ENCODE results near the gene TACR1.
"Not testable (repeated sequence)": the region's sequence is repeated elsewhere in the genome, so short reads cannot be mapped to it uniquely, and the experiment has no call there.

Gene TACR1

DNA sequence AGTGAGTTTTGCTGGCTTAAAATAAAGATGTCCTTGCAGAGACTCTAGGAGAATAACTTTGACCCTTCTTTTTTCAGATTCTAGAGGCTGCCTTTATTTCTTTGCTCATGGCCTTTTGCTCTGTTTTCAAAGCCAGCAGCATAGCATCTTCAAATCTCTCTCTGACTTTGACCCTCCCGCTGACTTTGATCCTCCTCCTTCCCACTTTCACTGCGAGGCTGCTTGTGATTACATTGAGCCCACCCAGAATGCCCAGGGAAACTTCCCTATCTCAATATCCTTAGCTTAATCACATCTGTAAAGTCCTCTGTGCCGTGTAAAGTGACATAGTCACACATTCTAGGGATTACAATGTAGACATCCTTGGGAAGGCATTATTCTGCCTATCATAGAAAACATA is 23.9 kb downstream of the TACR1 start:
- Mint-ChIP-seq H3K27ac (no peak overlapping the region), H3K4me1 (ENCODE audit: low read depth) (no peaks in the 10 kb centered on the region), H3K27me3 (ENCODE audit: low read depth) (no peaks in the 10 kb centered on the region), H3K36me3 (ENCODE audit: low read depth) (no peaks in the 10 kb centered on the region), H3K9me3 (no peaks in the 10 kb centered on the region), H3K4me3 (no peak overlapping the region)

DNA sequence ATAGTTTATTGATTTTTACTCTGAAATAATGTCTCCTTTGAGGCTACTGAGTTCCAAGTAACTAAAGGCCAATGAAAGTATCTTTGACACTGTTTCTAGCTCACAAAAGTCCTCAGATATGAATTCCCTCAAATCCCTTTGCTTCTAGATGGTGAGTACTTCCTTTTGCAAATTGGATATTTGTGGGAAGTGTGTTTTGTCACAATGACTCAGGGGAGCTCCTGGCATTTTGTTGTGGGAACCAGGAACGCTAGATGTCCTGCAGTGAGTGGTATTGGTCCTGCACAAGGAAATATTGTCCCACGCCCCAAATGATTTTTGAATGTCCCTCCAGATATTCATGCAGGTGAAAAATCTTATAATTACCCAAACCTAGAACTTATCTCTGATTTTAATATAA is 24.3 kb downstream of the TACR1 start:
- Mint-ChIP-seq H3K36me3 (ENCODE audit: low read depth) (no peaks in the 10 kb centered on the region), H3K27me3 (ENCODE audit: low read depth) (no peaks in the 10 kb centered on the region), H3K9me3 (no peaks in the 10 kb centered on the region), H3K27ac (no peak overlapping the region), H3K4me1 (ENCODE audit: low read depth) (no peaks in the 10 kb centered on the region), H3K4me3 (no peak overlapping the region)

DNA sequence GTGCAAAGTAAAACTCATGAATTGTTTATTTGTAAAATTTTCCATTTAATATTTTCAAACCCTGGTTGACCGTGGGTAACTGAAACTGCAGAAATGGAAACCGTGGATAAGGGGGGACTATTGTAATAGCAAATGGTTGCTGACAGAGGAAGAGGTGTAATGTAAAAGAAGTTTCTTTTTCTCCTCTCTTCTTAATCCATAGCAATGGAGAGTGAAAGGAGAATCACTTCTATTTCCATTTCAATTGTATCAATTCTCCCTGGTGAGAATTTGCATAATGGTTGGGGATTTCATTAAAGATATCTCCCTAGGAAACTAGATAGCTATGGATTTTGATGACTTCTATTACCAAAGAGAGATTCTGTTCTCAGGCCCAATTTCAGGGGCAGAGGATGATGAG is 24.8 kb downstream of the TACR1 start:
- H3K27ac Mint-ChIP-seq: no peak overlapping the region
- no peaks in the 10 kb centered on the region for H3K27me3 Mint-ChIP-seq (ENCODE audit: low read depth)
- H3K4me3 Mint-ChIP-seq: no peak overlapping the region
- no peaks in the 10 kb centered on the region for H3K9me3 Mint-ChIP-seq
- H3K36me3 Mint-ChIP-seq (ENCODE audit: low read depth): no peaks in the 10 kb centered on the region
- no peaks in the 10 kb centered on the region for H3K4me1 Mint-ChIP-seq (ENCODE audit: low read depth)

DNA sequence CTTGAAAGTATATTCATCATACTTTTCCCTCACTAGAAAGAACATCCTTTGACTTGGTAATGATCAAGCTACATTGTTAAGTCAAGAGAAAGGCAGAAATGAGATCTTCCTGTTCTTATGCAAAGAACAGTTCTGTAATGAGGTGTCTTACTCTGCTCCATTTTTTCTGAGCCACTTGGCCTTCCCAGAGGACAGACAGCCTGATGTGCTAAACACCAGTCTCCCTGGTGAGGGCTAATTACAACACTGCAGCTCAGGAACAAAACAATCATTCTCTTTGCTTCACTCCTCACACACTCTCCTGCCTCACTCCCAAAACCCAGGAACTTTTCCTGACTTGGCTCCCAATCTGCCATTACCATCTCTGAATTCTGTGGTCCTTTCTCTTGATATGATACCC is 25.6 kb downstream of the TACR1 start:
- Mint-ChIP-seq H3K27ac (no peak overlapping the region), H3K4me1 (ENCODE audit: low read depth) (no peaks in the 10 kb centered on the region), H3K4me3 (no peak overlapping the region), H3K36me3 (ENCODE audit: low read depth) (no peaks in the 10 kb centered on the region), H3K27me3 (ENCODE audit: low read depth) (no peaks in the 10 kb centered on the region), H3K9me3 (no peaks in the 10 kb centered on the region)

DNA sequence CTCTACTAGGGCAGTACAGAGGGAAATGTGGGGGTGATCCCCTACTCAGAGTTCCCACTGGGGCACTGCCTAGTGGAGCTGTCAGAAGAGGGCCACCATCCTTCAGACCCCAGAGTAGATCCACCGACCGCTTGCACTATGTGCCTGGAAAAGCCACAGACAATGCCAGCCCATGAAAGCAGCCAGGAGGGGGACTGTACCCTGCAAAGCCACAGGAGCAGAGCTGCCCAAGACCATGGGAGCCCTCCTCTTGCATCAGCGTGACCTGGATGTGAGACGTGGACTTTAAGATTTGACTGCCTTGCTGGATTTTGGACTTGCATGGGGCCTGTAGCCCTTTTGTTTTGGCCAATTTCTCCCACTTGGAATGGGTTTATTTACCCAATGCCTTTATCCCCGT is 27.9 kb downstream of the TACR1 start:
- H3K9me3 Mint-ChIP-seq; H3K27ac Mint-ChIP-seq; H3K36me3 Mint-ChIP-seq (ENCODE audit: low read depth); H3K27me3 Mint-ChIP-seq (ENCODE audit: low read depth); H3K4me1 Mint-ChIP-seq (ENCODE audit: low read depth); H3K4me3 Mint-ChIP-seq: not testable (repeated sequence)

DNA sequence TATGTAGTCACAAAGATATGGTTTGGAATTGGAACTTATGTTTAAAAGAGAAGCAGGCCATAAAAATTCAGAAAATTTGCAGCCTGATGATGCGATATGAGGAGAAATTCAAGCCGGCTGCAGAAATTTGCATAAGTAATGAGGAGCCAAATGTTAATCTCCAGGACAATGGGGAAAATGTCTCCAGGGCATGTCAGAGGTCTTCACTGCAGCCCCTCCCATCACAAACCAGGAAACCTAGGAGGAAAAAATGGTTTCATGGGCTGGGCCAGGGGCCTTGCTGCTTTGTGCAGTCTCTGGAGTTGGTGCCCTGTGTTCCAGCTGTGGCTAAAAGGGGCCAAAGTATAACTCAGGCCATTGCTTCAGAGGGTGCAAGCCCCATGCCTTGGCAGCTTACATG is 28.4 kb downstream of the TACR1 start:
- no peaks in the 10 kb centered on the region for H3K9me3 Mint-ChIP-seq
- no peak overlapping the region for H3K27ac Mint-ChIP-seq
- H3K4me3 Mint-ChIP-seq: no peak overlapping the region
- H3K4me1 Mint-ChIP-seq (ENCODE audit: low read depth): no peaks in the 10 kb centered on the region
- no peaks in the 10 kb centered on the region for H3K27me3 Mint-ChIP-seq (ENCODE audit: low read depth)
- no peaks in the 10 kb centered on the region for H3K36me3 Mint-ChIP-seq (ENCODE audit: low read depth)

DNA sequence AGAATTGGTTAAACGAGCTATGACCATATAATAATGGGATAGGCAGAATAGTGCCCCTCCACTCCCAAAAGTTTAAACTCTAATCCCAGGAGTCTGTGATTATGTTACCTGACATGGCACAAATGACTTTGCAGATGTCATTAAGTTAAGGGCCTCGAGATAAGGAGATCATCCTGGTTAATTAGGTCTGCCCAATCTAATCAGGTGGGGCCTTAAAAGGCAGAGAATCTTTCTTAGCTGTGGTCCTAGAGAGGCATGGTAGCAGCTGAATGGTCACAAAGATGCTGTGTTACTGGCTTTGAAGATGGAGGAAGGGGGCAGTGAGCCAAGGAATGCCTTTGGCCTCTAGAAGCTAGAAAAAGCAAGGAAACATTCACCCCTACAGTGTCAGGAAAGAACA is 31.1 kb downstream of the TACR1 start:
- H3K27me3 Mint-ChIP-seq (ENCODE audit: low read depth): no peaks in the 10 kb centered on the region
- no peaks in the 10 kb centered on the region for H3K9me3 Mint-ChIP-seq
- no peak overlapping the region for H3K4me3 Mint-ChIP-seq
- H3K27ac Mint-ChIP-seq: no peak overlapping the region
- H3K36me3 Mint-ChIP-seq (ENCODE audit: low read depth): no peaks in the 10 kb centered on the region
- no peaks in the 10 kb centered on the region for H3K4me1 Mint-ChIP-seq (ENCODE audit: low read depth)

DNA sequence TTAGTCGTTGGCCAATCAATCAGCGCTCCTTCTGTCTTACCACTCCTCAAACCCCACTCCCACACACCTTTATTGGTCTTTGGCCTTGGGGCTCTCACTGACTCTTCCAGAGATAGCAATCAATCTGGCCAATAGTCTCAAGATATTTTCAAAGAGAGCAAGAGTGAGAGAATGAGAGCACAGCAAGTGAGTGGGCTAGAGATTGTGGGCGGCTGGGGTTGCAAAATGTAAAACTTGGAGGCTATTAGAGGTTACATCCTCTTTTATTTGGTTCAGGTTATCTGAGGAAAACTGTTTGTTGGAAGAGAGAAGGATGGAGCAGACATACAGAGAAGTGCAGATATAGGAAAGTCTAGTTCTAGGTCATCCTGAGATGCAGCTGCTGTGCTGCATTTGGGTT is 32.8 kb downstream of the TACR1 start:
- H3K4me3 Mint-ChIP-seq: no peak overlapping the region
- no peaks in the 10 kb centered on the region for H3K9me3 Mint-ChIP-seq
- peaks cover 4% of the 10 kb centered on the region for H3K27me3 Mint-ChIP-seq (ENCODE audit: low read depth)
- H3K36me3 Mint-ChIP-seq (ENCODE audit: low read depth): no peaks in the 10 kb centered on the region
- no peaks in the 10 kb centered on the region for H3K4me1 Mint-ChIP-seq (ENCODE audit: low read depth)
- H3K27ac Mint-ChIP-seq: no peak overlapping the region

DNA sequence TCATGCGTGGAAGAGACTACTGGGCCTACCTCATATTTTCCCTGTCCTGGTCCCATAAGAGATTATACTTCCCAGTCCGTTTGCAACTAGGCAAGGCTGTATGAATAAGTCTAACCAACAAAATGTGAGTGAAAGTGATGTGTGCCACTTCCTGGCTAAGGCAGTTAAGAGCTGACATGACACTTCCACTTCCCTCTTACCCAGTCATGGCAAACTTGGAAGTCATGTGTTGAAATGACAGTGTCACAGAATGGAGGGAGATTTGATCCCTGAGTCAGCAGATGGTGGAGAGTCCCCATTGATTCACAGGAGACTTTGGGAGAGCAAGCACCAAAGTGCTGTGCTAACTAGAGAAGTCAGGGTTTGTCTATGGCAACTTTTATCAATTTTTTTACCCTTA is 36.4 kb downstream of the TACR1 start:
- peaks cover 7% of the 10 kb centered on the region for H3K27me3 Mint-ChIP-seq (ENCODE audit: low read depth)
- H3K4me3 Mint-ChIP-seq: no peak overlapping the region
- H3K4me1 Mint-ChIP-seq (ENCODE audit: low read depth): no peaks in the 10 kb centered on the region
- no peaks in the 10 kb centered on the region for H3K36me3 Mint-ChIP-seq (ENCODE audit: low read depth)
- H3K27ac Mint-ChIP-seq: no peak overlapping the region
- H3K9me3 Mint-ChIP-seq: no peaks in the 10 kb centered on the region

DNA sequence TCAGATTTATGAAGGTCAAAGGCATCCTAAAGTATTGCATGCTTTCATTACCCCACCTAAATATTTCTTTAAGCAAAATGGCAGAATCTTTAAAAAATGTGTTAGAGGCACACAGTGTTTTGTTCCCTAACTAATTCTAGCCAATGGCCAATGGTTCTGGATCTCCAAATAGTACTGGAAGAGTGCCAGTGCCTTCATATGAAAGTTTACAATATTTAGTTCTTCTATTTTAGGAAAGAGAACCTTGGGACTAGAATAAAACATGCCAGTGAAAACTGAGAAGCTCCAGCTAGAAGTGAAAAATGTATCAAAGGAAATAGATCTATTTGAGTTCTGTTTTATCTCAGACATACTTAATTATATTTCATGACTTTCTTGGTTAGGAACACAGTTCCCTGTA is 37.1 kb downstream of the TACR1 start:
- no peaks in the 10 kb centered on the region for H3K9me3 Mint-ChIP-seq
- H3K4me1 Mint-ChIP-seq (ENCODE audit: low read depth): no peaks in the 10 kb centered on the region
- H3K27me3 Mint-ChIP-seq (ENCODE audit: low read depth): peaks cover 7% of the 10 kb centered on the region
- no peak overlapping the region for H3K27ac Mint-ChIP-seq
- no peak overlapping the region for H3K4me3 Mint-ChIP-seq
- no peaks in the 10 kb centered on the region for H3K36me3 Mint-ChIP-seq (ENCODE audit: low read depth)

DNA sequence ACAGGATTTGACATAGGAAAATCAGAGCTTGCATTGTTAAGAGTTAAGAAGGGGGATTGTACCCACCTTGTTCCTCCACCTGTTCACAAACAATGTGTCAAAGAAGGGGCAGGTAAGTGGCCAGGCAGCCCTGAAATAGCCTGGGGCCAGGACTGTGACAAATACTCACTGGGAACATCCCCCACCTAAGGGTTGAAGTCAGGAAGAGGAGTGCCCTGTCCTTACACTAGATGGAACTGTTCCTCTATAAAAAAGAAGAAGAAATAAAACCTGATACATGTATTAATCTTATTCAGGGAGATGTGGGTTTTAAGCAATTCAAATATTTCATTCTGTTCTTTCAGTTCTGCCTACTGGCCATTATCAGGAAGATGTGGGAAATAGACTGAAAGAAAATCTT is 41.9 kb downstream of the TACR1 start:
- Mint-ChIP-seq H3K27ac (no peak overlapping the region), H3K4me3 (no peak overlapping the region), H3K36me3 (ENCODE audit: low read depth) (no peaks in the 10 kb centered on the region), H3K9me3 (no peaks in the 10 kb centered on the region), H3K27me3 (ENCODE audit: low read depth) (peaks cover 7% of the 10 kb centered on the region), H3K4me1 (ENCODE audit: low read depth) (no peaks in the 10 kb centered on the region)

DNA sequence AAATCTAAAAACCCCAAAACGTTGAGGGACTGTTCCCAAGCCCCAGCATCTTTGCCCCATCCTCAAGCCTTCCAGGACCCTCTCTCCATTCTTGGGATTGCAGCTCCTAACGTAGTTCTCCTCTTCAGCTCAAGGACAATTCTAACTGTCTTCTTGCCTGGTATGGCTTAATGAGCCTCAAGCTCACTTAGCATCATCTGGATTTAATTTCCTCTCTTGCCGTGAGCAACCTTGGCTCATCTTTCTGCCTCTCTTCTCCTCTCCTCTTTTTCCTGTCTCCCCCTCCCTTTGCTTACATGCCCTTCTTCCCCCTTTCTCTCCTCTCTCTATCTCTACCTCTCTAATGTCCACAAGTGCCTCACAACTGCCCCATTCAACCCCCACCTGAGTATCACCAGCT is 44.2 kb downstream of the TACR1 start:
- H3K4me3 Mint-ChIP-seq: no peak overlapping the region
- no peak overlapping the region for H3K27ac Mint-ChIP-seq
- no peaks in the 10 kb centered on the region for H3K27me3 Mint-ChIP-seq (ENCODE audit: low read depth)
- no peaks in the 10 kb centered on the region for H3K36me3 Mint-ChIP-seq (ENCODE audit: low read depth)
- H3K9me3 Mint-ChIP-seq: no peaks in the 10 kb centered on the region
- H3K4me1 Mint-ChIP-seq (ENCODE audit: low read depth): no peaks in the 10 kb centered on the region

DNA sequence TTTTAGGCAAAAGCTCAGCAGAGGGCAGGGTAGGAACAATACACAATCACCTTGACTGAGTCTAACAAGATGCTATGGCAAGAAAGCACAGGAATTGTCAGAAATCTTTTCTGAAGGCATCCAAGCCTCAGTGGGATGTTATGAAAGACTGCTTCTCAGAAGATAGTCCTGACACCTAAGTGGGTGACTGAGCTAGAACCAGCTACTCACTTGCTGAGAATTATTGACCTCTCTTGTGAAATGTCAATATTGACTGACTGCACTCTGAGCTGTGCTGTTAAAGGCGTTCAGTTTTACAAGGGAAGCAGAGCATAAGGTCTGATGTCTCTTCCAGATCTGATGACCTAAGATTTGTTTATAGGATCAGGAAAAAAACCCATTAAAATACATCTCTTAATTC is 46.1 kb downstream of the TACR1 start:
- H3K4me1 Mint-ChIP-seq (ENCODE audit: low read depth): no peaks in the 10 kb centered on the region
- no peaks in the 10 kb centered on the region for H3K9me3 Mint-ChIP-seq
- H3K36me3 Mint-ChIP-seq (ENCODE audit: low read depth): no peaks in the 10 kb centered on the region
- H3K27ac Mint-ChIP-seq: no peak overlapping the region
- H3K27me3 Mint-ChIP-seq (ENCODE audit: low read depth): no peaks in the 10 kb centered on the region
- no peak overlapping the region for H3K4me3 Mint-ChIP-seq

DNA sequence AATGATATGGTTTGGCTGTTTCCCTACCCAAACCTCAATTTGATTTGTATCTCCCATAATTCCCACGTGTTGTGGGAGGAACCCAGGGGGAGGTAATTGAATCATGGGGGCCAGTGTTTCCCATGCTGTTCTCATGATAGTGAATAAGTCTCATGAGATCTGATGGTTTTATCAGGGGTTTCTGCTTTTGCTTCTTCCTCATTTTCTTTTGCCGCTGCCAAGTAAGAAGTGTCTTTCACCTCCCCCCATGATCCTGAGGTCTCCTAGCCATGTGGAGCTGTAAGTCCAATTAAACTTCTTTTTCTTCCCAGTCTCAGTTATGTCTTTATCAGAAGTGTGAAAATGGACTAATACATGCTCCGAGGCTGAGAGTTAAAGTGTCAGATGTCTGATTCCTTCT is 47.1 kb downstream of the TACR1 start:
- not testable (repeated sequence) for H3K36me3 Mint-ChIP-seq (ENCODE audit: low read depth); H3K27ac Mint-ChIP-seq; H3K9me3 Mint-ChIP-seq; H3K4me3 Mint-ChIP-seq; H3K4me1 Mint-ChIP-seq (ENCODE audit: low read depth); H3K27me3 Mint-ChIP-seq (ENCODE audit: low read depth)

DNA sequence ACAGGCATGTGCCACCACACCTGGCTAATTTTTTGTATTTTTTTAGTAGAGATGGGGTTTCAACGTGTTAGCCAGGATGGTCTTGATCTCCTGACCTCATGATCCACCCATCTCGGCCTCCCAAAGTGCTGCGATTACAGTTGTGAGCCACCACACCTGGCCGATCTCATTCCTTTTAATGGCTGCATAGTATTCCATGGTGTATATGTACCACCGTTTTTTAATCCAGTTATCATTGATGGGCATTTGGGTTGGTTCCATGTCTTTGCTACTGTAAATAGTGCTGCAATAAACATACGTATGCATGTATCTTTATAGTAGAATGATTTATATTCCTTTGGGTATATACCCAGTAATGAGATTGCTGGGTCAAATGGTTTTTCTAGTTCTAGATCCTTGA is 51.4 kb downstream of the TACR1 start:
- H3K36me3 Mint-ChIP-seq (ENCODE audit: low read depth); H3K4me3 Mint-ChIP-seq; H3K27ac Mint-ChIP-seq; H3K27me3 Mint-ChIP-seq (ENCODE audit: low read depth); H3K9me3 Mint-ChIP-seq; H3K4me1 Mint-ChIP-seq (ENCODE audit: low read depth): not testable (repeated sequence)

DNA sequence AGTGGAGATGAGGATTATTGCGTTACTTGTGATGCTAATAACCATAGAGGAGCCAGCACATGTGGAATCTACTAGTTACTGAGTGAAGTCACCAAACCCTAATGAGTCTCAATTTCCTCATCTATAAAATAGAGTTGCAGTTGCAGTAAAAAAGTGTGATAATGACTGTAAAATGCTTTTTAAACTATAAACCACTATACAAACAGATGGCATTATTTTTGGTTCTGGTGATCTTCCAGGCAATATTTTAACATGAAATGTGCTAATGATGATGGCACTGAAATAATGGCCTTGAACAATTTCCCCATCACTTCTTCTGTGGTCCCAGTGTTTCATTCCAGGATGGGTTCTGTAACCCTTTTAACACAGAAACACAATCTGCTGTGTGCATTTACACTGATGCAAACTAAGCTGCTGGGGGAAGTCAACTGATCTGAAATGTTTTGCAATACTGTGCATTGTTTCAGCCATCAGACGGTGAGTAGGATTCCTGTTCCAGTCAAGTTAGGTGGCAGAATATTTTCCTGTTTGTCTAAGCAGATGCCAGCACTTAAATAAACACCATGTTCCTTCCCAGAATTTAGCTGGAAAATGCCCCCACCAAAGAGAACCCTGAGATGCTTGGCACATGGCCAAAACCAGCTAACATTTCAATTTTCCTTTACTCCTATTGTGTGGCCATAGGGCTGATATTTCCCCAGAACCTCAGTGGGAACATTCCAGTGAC is 52.6 kb downstream of the TACR1 start:
- H3K36me3 Mint-ChIP-seq (ENCODE audit: low read depth): no peaks in the 10 kb centered on the region
- H3K9me3 Mint-ChIP-seq: no peaks in the 10 kb centered on the region
- no peak overlapping the region for H3K4me3 Mint-ChIP-seq
- no peaks in the 10 kb centered on the region for H3K4me1 Mint-ChIP-seq (ENCODE audit: low read depth)
- no peaks in the 10 kb centered on the region for H3K27me3 Mint-ChIP-seq (ENCODE audit: low read depth)
- no peak overlapping the region for H3K27ac Mint-ChIP-seq

Measured in T-helper 1 cell treated with Interleukin-12 subunit alpha and Interleukin-12 subunit beta and Interleukin-4 antibody, amounts not matched to agents 30 μg/mL and 1 μg/mL, for 36 hours (primary cell).